Epithelial cell of prostate (primary cell): ENCODE results near the gene DFFB.
"Not testable (repeated sequence)": the region's sequence is repeated elsewhere in the genome, so short reads cannot be mapped to it uniquely, and the experiment has no call there.

Experiments
- DNase-seq: peaks from one replicate; pipeline ENCODE4 v3.0.0-alpha.2; 2011; ENCODE audit warnings: low read depth, low spot score
- H3K27ac ChIP-seq: fragments of 450-650 bp; 2 replicates; pipeline ENCODE4 v1.5.1; 2017; ENCODE audit warnings: mild to moderate bottlenecking

Gene DFFB

GRCh38 chr1:3906672-3907020 is 49.4 kb downstream of the DFFB start:
- DNase-seq: no peak
- no peak overlapping the region for H3K27ac ChIP-seq

- DNase-seq: no peak
- no peak overlapping the region for H3K27ac ChIP-seq
Observed at GRCh38 chr1:3907031-3907534, 49.8 kb downstream of the DFFB start.

GRCh38 chr1:3907621-3908165 is 50.4 kb downstream of the DFFB start:
- H3K27ac ChIP-seq: no peak overlapping the region
- DNase-seq: no peak

- DNase-seq: no peak
Observed at GRCh38 chr1:3908886-3909517, 51.7 kb downstream of the DFFB start.

GRCh38 chr1:3909615-3910014 is 52.3 kb downstream of the DFFB start:
- no peak for DNase-seq
- H3K27ac ChIP-seq: no peak overlapping the region

More at GRCh38 chr1:3908886-3909517, 51.7 kb downstream of the DFFB start:
- no peak overlapping the region for H3K27ac ChIP-seq

GRCh38 chr1:3910049-3910731 is 52.9 kb downstream of the DFFB start:
- H3K27ac ChIP-seq: no peak overlapping the region
- no peak for DNase-seq

GRCh38 chr1:3910857-3911845 is 53.9 kb downstream of the DFFB start:
- no peak overlapping the region for H3K27ac ChIP-seq
- no peak for DNase-seq

- H3K27ac ChIP-seq: no peak overlapping the region
- no peak for DNase-seq
Observed at GRCh38 chr1:3911981-3912808, 54.9 kb downstream of the DFFB start.

- no peak overlapping the region for H3K27ac ChIP-seq
- no peak for DNase-seq
Observed at GRCh38 chr1:3912809-3913685, 55.8 kb downstream of the DFFB start.

GRCh38 chr1:3914331-3914851 is 57.1 kb downstream of the DFFB start:
- H3K27ac ChIP-seq: no peak overlapping the region
- DNase-seq: no peak

- no peak for DNase-seq
- H3K27ac ChIP-seq: no peak overlapping the region
Observed at GRCh38 chr1:3914911-3915310, 57.6 kb downstream of the DFFB start.

GRCh38 chr1:3915551-3916121 is 58.4 kb downstream of the DFFB start:
- no peak overlapping the region for H3K27ac ChIP-seq
- DNase-seq: no peak

- DNase-seq: no peak
- H3K27ac ChIP-seq: no peak overlapping the region
Observed at GRCh38 chr1:3917761-3918160, 60.5 kb downstream of the DFFB start.

GRCh38 chr1:3918359-3918758 is 61.1 kb downstream of the DFFB start:
- DNase-seq, H3K27ac ChIP-seq: not testable (repeated sequence)

GRCh38 chr1:3918966-3919611 is 61.8 kb downstream of the DFFB start:
- no peak for DNase-seq
- no peak overlapping the region for H3K27ac ChIP-seq

GRCh38 chr1:3919706-3920105 is 62.4 kb downstream of the DFFB start:
- no peak for DNase-seq
- no peak overlapping the region for H3K27ac ChIP-seq

GRCh38 chr1:3921765-3922164 is 64.5 kb downstream of the DFFB start:
- H3K27ac ChIP-seq: no peak overlapping the region
- DNase-seq: no peak
